ENCODE data around the gene SLC37A3.

SLC37A3 gene

GRCh38 chr7:140287988-140288387 lies 110.3 kb downstream of the SLC37A3 start:
- Histone ChIP-seq H3K27ac (no peak overlapping the region), H3K4me3 (no peak overlapping the region)

DNA sequence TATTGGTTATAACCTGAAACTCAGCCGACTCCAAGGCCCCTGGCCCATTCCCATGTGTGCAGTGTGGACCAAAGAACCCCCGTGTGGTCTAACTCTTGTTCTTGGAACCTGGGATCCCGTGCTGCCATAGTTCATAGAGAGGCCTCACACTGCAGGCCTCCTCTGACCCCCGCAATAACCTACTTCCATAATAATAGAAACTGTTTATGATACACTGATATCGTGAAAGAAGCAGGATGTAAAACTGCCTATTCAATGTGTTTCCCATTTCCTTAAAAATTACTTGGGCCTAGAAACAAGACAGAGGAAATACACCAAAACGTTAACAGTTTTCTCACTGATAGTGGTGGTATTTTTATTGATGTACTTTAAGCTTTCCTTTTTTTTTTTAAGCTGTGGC lies 112.4 kb downstream of the SLC37A3 start:
- Histone ChIP-seq H3K4me3 (no peak overlapping the region), H3K27ac (no peak overlapping the region)

- H3K27ac ChIP-seq, result no peak overlapping the region
- H3K4me3 ChIP-seq, result no peak overlapping the region
Measured at GRCh38 chr7:140284062-140284461, 114.3 kb downstream of the SLC37A3 start.
